Suprapubic skin (tissue), 4 donors: ENCODE data around the gene MECR.

ENCODE experiments used
- CTCF ChIP-seq, 2 donors: fragments of 200-600 bp in 1 of 2; fragments of 450-650 bp in 1 of 2; sonication (generic) in 1 of 2; IDR thresholded peaks; one replicate each; pipeline ENCODE4 v1.5.1; 2016 to 2019; ENCODE audit warnings: antibody characterized with exemption in 2 of 2, mild to moderate bottlenecking in 1 of 2, moderate library complexity in 1 of 2
- EP300 ChIP-seq: sonication (generic); formaldehyde crosslinking; IDR thresholded peaks from one replicate; pipeline ENCODE4 v1.6.1; 2017; ENCODE audit warnings: antibody characterized with exemption
- POLR2A ChIP-seq, 2 donors: fragments of 450-650 bp; IDR thresholded peaks; one replicate each; pipeline ENCODE4 v1.6.1; 2017; ENCODE audit warnings: antibody characterized with exemption in 2 of 2, mild to moderate bottlenecking in 2 of 2, moderate library complexity in 2 of 2
- POLR2AphosphoS5 ChIP-seq, 3 donors: sonication (generic); formaldehyde crosslinking; IDR thresholded peaks; one replicate each; pipeline ENCODE4 v1.6.1; 2017; ENCODE audit warnings: antibody characterized with exemption in 3 of 3

GRCh38 chr1:29255134-29255666, 24.5 kb upstream of the MECR start:
- TF ChIP-seq CTCF (IDR thresholded peaks at IDR 0.05) (no peak), POLR2AphosphoS5 (IDR thresholded peaks at IDR 0.05) (no peak), POLR2A (IDR thresholded peaks at IDR 0.05) (no peak), EP300 (no peak)
